ENCODE data around the gene FAM222B.

FAM222B gene

GRCh38 chr17:28717578-28718332 is 124.8 kb downstream of the FAM222B start, which contains the start of gene RAB34:
Gene RAB34, minus strand, starts transcription at chr17:28717868. Its CDS starts 602 bp downstream, at chr17:28717266.
- no peak for DNase-seq (ENCODE audit: low spot score in 2 of 2)
- peaks cover 35% of the 10 kb centered on the region for H3K36me3 Mint-ChIP-seq
- H3K9me3 Mint-ChIP-seq, result no peaks in the 10 kb centered on the region
- ATAC-seq, result no peak
- H3K4me1 Mint-ChIP-seq, result peaks cover 34% of the 10 kb centered on the region
- H3K4me3 Mint-ChIP-seq, result peak within 1 kb of the TSS; percentile 99
- no peak within 1 kb of the TSS for H3K27ac Mint-ChIP-seq

- peaks cover 27% of the 10 kb centered on the region for H3K36me3 Mint-ChIP-seq
- no peak for DNase-seq (ENCODE audit: low spot score in 2 of 2)
- H3K27ac Mint-ChIP-seq, result no peak overlapping the region
- ATAC-seq, result no peak
- H3K9me3 Mint-ChIP-seq, result no peaks in the 10 kb centered on the region
- peaks cover 35% of the 10 kb centered on the region for H3K4me1 Mint-ChIP-seq
- no peak overlapping the region for H3K4me3 Mint-ChIP-seq
Observed at GRCh38 chr17:28716740-28717577, 125.6 kb downstream of the FAM222B start.

GRCh38 chr17:28715217-28715616 is 127.4 kb downstream of the FAM222B start:
- H3K4me3 Mint-ChIP-seq, result no peak overlapping the region
- no peak overlapping the region for H3K27ac Mint-ChIP-seq
- no peak for ATAC-seq
- H3K36me3 Mint-ChIP-seq, result peaks cover 10% of the 10 kb centered on the region
- H3K4me1 Mint-ChIP-seq, result peaks cover 36% of the 10 kb centered on the region
- H3K9me3 Mint-ChIP-seq, result no peaks in the 10 kb centered on the region
- no peak for DNase-seq (ENCODE audit: low spot score in 2 of 2)

GRCh38 chr17:28714281-28714680 is 128.3 kb downstream of the FAM222B start:
- Mint-ChIP-seq H3K4me1 (peaks cover 28% of the 10 kb centered on the region), H3K36me3 (peaks cover under 1% of the 10 kb centered on the region), H3K9me3 (no peaks in the 10 kb centered on the region), H3K27ac (no peak overlapping the region), H3K4me3 (no peak overlapping the region)
- ATAC-seq (no peak), DNase-seq (ENCODE audit: low spot score in 2 of 2) (no peak)

GRCh38 chr17:28712705-28713415 is 129.7 kb downstream of the FAM222B start:
- peak overlapping the region; percentile 86 for H3K4me3 Mint-ChIP-seq
- H3K4me1 Mint-ChIP-seq, result peaks cover 16% of the 10 kb centered on the region
- H3K27ac Mint-ChIP-seq, result peak overlapping the region; percentile 94
- ATAC-seq, result no peak
- no peaks in the 10 kb centered on the region for H3K9me3 Mint-ChIP-seq
- H3K36me3 Mint-ChIP-seq, result no peaks in the 10 kb centered on the region
- DNase-seq (ENCODE audit: low spot score in 2 of 2), result no peak

GRCh38 chr17:28712032-28712704 is 130.4 kb downstream of the FAM222B start:
- DNase-seq (ENCODE audit: low spot score in 2 of 2) (peak; percentile 47 to 80), ATAC-seq (peak; percentile 62)
- Mint-ChIP-seq H3K4me1 (peaks cover 15% of the 10 kb centered on the region), H3K9me3 (no peaks in the 10 kb centered on the region), H3K36me3 (no peaks in the 10 kb centered on the region), H3K27ac (peak overlapping the region; percentile 94), H3K4me3 (peak overlapping the region; percentile 86)

- Mint-ChIP-seq H3K4me3 (peak within 1 kb of the TSS; percentile 86), H3K9me3 (no peaks in the 10 kb centered on the region), H3K36me3 (no peaks in the 10 kb centered on the region), H3K4me1 (peaks cover 15% of the 10 kb centered on the region), H3K27ac (peak within 1 kb of the TSS; percentile 94)
- no peak for DNase-seq (ENCODE audit: low spot score in 2 of 2)
- peak; percentile 66 for ATAC-seq
Observed at GRCh38 chr17:28711723-28712031, 130.9 kb downstream of the FAM222B start, which contains the start of gene PROCA1. Gene PROCA1, minus strand, starts transcription at chr17:28711888. Its CDS starts 228 bp downstream, at chr17:28711660.

GRCh38 chr17:28710861-28711722 is 131.5 kb downstream of the FAM222B start:
- Mint-ChIP-seq H3K27ac (peak overlapping the region; percentile 94), H3K9me3 (no peaks in the 10 kb centered on the region), H3K4me3 (peak overlapping the region; percentile 86), H3K36me3 (no peaks in the 10 kb centered on the region), H3K4me1 (peaks cover 15% of the 10 kb centered on the region)
- DNase-seq (ENCODE audit: low spot score in 2 of 2) (peak; percentile 87 to 97), ATAC-seq (peak; percentile 90)

- H3K27ac Mint-ChIP-seq, result no peak overlapping the region
- H3K36me3 Mint-ChIP-seq, result peaks cover 18% of the 10 kb centered on the region
Observed at GRCh38 chr17:28707339-28707720, 135.3 kb downstream of the FAM222B start.

GRCh38 chr17:28706471-28707338 is 135.9 kb downstream of the FAM222B start:
- DNase-seq (ENCODE audit: low spot score in 2 of 2), result no peak
- ATAC-seq, result no peak
- no peaks in the 10 kb centered on the region for H3K9me3 Mint-ChIP-seq
- H3K4me3 Mint-ChIP-seq, result no peak overlapping the region
- H3K27ac Mint-ChIP-seq, result peak overlapping the region; percentile 89
- peaks cover 25% of the 10 kb centered on the region for H3K36me3 Mint-ChIP-seq
- H3K4me1 Mint-ChIP-seq, result peaks cover 16% of the 10 kb centered on the region

More at GRCh38 chr17:28707339-28707720, 135.3 kb downstream of the FAM222B start:
- no peak for ATAC-seq
- no peak for DNase-seq (ENCODE audit: low spot score in 2 of 2)
- peaks cover 19% of the 10 kb centered on the region for H3K4me1 Mint-ChIP-seq
- no peaks in the 10 kb centered on the region for H3K9me3 Mint-ChIP-seq
- H3K4me3 Mint-ChIP-seq, result no peak overlapping the region

All from stimulated activated effector memory CD8-positive, alpha-beta T cell treated with anti-CD3 and anti-CD28 coated beads, Interleukin-12 subunit alpha, Interleukin-12 subunit beta, amount 100 ng/mL, for 72 hours (primary cell).